SK-N-SH treated with all-trans-retinoic acid at 6 μM for 48 hours (cell line): Measurements from ENCODE around the gene BANP.

Experiments used
- ISL1 ChIP-seq: fragments of 250-450 bp; sonication (Bioruptor Pico); IDR thresholded peaks from 2 replicates; pipeline ENCODE4 v2.1.2; 2022; ENCODE audit warnings: mild to moderate bottlenecking, moderate library complexity
- OSR1 ChIP-seq: fragments of 250-450 bp; sonication (Bioruptor Pico); IDR thresholded peaks from 2 replicates; pipeline ENCODE4 v1.8.0; 2022; ENCODE audit warnings: moderate library complexity, mild to moderate bottlenecking, inconsistent platforms
- PPARA ChIP-seq: fragments of 250-450 bp; sonication (Bioruptor Pico); IDR thresholded peaks from 2 replicates; pipeline ENCODE4 v1.5.0; 2020; ENCODE audit warnings: mild to moderate bottlenecking, borderline replicate concordance
- TOX ChIP-seq: fragments of 250-450 bp; sonication (Bioruptor Pico); IDR thresholded peaks from 2 replicates; pipeline ENCODE4 v1.8.0; 2021; ENCODE audit warnings: mild to moderate bottlenecking, moderate library complexity, borderline replicate concordance
- ZC3H10 ChIP-seq: fragments of 250-450 bp; sonication (Bioruptor Pico); IDR thresholded peaks from 2 replicates; pipeline ENCODE4 v1.5.1; 2021; ENCODE audit warnings: mild to moderate bottlenecking, moderate library complexity
- ZFP3 ChIP-seq: fragments of 250-450 bp; sonication (Bioruptor Pico); IDR thresholded peaks from 2 replicates; pipeline ENCODE4 v1.5.0; 2020; ENCODE audit warnings: mild to moderate bottlenecking, moderate library complexity
- ZNF565 ChIP-seq: fragments of 450-650 bp; formaldehyde crosslinking; conservative IDR thresholded peaks from 2 replicates; pipeline ENCODE4 v1.5.0; 2020; ENCODE audit warnings: low read depth, mild to moderate bottlenecking, moderate library complexity
- TF ChIP-seq, protein P1 (sequence below): fragments of 250-450 bp; sonication (Bioruptor Pico); IDR thresholded peaks from 2 replicates; pipeline ENCODE4 v1.8.0; 2020; ENCODE audit warnings: mild to moderate bottlenecking, moderate library complexity, borderline replicate concordance
- TF ChIP-seq, protein P2 (sequence below): fragments of 250-450 bp; sonication (Bioruptor Pico); IDR thresholded peaks from 2 replicates; pipeline ENCODE4 v1.5.1; 2020; ENCODE audit warnings: low read depth, mild to moderate bottlenecking, moderate library complexity

DNA sequence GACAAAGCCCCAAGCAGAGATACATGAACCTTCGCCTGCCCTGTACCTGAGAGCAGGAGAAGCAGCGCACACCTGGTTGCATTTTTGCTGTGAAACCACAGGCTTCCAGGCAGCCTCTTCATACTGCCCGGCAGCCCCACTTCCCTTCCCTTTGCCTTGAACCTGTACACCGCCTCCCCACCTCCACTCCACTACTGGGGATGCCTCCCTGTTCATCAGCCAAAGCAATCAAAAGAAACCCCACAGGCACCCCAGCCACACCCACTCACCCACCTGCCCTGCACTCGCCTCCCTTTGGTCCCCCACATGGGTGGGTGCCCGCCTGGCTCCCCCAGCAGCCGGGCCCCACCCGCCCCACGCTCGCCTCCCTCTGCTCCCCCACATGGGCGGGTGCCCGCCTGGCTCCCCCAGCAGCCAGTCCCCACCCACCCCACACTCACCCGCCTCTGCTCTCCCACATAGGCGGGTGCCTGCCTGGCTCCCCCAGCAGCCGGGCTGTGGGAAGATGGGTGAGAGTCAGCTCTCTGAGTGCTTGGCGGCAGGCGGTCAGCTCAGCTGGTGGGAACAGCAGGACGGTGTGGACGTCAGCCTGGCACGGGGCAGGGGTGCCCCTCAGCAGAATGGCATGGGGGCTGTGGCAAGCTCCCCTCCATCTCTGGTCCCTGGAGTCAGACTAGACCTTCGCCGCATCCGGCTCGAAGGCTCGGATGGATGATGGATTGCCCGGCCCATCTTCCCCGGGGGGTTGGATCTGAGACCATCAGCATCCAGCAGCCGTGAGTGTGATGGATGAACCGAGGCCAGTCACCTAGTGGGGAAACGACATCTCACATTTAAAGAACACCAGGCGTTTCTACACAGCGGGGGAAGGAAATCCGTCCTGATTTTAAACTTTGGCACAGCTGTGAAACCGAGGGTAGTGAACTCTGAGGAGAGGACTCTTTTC, 135.6 kb downstream of the BANP start:
- no peak for TF ChIP-seq ZFP3 (CRISPR knock-in tag)
- TF ChIP-seq, protein P1, sequence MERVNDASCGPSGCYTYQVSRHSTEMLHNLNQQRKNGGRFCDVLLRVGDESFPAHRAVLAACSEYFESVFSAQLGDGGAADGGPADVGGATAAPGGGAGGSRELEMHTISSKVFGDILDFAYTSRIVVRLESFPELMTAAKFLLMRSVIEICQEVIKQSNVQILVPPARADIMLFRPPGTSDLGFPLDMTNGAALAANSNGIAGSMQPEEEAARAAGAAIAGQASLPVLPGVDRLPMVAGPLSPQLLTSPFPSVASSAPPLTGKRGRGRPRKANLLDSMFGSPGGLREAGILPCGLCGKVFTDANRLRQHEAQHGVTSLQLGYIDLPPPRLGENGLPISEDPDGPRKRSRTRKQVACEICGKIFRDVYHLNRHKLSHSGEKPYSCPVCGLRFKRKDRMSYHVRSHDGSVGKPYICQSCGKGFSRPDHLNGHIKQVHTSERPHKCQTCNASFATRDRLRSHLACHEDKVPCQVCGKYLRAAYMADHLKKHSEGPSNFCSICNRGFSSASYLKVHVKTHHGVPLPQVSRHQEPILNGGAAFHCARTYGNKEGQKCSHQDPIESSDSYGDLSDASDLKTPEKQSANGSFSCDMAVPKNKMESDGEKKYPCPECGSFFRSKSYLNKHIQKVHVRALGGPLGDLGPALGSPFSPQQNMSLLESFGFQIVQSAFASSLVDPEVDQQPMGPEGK (CRISPR knock-in tag) = no peak
- TF ChIP-seq PPARA (CRISPR knock-in tag) = no peak
- TF ChIP-seq ZNF565 (CRISPR knock-in tag) = no peak
- no peak for TF ChIP-seq ISL1 (CRISPR knock-in tag)
- TF ChIP-seq TOX (CRISPR knock-in tag) = no peak
- TF ChIP-seq, protein P2, sequence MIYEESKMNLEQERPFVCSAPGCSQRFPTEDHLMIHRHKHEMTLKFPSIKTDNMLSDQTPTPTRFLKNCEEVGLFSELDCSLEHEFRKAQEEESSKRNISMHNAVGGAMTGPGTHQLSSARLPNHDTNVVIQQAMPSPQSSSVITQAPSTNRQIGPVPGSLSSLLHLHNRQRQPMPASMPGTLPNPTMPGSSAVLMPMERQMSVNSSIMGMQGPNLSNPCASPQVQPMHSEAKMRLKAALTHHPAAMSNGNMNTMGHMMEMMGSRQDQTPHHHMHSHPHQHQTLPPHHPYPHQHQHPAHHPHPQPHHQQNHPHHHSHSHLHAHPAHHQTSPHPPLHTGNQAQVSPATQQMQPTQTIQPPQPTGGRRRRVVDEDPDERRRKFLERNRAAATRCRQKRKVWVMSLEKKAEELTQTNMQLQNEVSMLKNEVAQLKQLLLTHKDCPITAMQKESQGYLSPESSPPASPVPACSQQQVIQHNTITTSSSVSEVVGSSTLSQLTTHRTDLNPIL (CRISPR knock-in tag) = no peak
- TF ChIP-seq ZC3H10 (CRISPR knock-in tag) = no peak
- TF ChIP-seq OSR1 = no peak
